ENCODE results near the gene SNRNP48. TPM values are rescaled to one million over a fixed set of nuclear protein-coding genes. Genes with fewer than 3 reads are reported as not detected.

SNRNP48 gene
- polyA plus RNA-seq, 1 donor: 15.1 TPM

DNA sequence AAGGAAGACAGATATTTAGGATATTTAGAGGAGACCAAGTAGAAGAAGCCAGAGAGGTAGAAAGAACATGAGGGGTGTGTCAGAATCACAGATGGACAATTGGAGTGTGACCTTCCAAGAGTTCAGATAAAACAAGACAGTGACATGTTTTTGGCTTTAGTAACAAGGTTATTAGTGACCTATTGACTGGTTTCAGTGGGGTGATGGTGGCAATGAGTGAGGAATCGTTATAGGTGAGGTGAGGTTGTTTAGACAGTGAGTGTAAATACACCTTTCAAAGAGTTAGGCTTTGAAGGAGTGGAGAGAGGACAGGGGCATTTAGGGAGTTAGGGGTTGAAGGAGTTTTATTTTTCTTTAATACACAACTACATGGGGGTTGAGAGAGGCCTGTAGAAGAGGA, 3.2 kb downstream of the SNRNP48 start:
- DNase-seq (ENCODE audit: low read depth): no peak

DNA sequence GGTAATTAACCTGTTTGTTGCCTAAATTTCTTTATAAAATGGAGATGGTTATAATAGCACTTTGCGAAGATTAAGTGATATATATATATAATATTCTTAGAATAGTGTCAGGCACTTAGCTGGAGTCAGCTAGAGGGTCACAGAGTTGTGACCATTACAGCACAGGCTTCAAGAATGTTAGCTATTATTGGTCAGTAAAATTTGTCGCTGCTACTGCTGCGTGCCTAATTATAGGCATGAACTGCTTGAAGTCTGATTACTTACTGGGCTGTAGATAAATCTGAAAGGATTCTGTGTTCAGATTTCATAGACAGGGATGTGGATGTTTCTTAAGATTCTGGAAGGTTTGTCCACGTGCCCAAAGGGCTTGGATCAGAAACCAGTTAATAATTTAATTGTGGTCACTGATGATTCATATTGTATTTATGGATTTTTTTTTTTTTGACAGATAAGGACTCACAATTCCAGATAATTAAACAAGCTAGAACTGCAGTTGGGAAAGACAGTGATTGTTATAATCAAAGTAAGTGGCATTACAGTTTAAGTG, 4.7 kb downstream of the SNRNP48 start:
- no peak for DNase-seq (ENCODE audit: low read depth)

DNA sequence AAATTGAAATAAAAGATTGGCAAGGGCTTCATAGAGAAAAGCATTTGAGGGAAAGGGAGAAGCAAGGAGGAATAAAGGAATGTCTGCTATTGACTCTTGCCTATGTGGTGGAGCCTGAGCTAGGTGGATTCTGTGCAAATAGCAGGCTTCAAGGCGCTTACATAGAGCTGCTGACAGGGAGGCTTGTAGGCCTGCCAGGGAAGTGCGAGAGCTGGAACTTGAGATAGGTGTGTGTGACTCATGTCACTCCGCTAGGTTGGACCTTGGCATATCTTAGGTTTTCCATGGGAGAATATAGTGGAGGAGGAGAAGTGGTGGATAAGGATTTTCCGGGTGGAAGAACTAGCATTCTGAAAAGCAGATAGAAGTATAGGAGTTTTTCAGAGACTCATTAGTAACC, 14.0 kb downstream of the SNRNP48 start:
- DNase-seq (ENCODE audit: low read depth): no peak

- DNase-seq (ENCODE audit: low read depth): no peak
These were observed 14.5 kb downstream of the SNRNP48 start for GRCh38 chr6:7604506-7604905.

- peak; percentile 48 for DNase-seq (ENCODE audit: low read depth)
These were observed 25.8 kb downstream of the SNRNP48 start for GRCh38 chr6:7615611-7616383.

DNA sequence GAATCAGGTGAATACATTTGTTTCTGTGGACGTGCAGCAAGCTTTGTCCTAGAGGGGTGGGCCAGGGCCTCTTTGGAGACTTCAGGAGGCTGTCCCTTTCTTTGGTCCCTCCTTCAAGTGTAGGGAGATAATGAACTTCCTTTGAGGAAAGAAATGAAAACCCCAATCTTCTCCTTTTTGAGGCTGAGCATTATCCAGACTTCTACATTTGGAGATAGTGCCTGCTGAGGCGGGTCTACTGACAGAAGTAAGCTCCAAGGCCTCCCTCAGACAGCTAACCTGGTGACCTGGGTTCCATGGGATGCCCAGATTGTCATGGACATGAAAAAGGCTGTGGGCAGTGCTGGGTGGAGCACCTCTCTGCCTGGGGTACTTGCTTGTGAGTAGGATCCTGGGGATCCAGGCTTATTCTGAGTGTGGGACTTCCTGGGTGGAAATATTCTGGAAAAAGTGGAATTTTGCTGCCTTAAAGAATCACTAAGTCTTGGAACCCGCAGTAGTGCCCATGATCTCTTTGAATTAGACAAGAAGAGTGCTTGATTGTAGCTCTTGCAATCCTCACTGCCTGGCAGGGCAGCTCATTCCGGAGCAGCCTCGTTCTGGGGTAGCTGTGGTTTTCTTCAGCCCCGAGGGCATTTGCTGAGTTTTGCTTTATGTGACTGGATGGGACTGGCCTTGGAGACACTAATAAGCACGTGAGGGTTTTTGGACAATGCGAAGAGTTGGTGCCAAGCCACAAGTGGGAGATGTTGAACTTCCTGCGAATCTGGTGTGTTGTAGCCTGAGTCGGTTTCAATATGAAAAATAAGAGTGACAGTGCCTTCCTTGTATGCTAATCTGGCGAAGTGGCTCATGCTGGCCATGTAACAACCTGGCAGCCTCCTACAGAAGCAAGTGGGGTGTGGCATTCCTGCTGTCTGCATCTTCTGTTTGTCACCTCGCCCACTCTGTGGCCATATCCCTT, 28.1 kb downstream of the SNRNP48 start:
- DNase-seq (ENCODE audit: low read depth): no peak

DNA sequence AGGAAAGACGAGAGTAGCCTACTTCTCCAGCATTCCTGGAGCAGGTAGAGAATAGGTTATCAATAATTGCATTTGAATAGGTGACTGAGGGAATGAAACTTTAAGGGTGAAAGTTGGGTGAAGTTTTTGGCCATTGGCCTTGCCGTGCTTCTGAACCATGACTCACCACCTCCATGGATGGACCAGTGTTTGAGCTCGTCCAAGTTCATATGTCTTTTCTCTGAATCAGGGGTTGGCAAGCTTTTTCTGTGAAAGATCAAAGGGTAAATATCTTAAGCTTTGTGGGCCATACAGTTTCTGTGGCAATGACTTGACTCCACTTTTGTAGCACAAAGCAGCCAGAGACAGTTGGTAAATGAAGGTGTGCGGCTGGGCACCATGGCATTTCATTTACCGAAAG, 31.8 kb downstream of the SNRNP48 start:
- no peak for DNase-seq (ENCODE audit: low read depth)

- no peak for DNase-seq (ENCODE audit: low read depth)
These were observed 35.1 kb downstream of the SNRNP48 start for GRCh38 chr6:7624796-7625710.

DNA sequence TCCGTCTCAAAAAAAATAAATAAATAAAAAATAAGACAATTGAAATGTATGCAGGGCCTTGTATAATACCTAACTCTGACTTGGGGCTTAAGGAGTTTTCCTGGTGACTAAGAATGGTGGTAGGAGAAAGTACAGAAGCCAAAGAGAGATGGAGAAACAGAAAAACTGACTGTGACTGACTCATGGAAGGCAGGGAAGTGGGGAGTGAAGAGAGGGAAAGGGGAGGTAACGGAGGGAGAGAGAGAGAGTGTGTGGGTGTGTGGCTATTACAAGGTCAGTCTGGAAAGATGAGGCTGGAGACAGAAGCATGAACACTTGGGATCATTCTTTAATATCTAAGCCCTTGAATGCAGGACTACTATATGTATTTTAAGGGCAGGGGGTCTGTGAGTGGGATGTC, 38.5 kb downstream of the SNRNP48 start:
- peak; percentile 20 for DNase-seq (ENCODE audit: low read depth)

GRCh38 chr6:7628909-7629308, 38.9 kb downstream of the SNRNP48 start:
- peak; percentile 86 for DNase-seq (ENCODE audit: low read depth)

- no peak for DNase-seq (ENCODE audit: low read depth)
These were observed 39.3 kb downstream of the SNRNP48 start for GRCh38 chr6:7629321-7629720.

GRCh38 chr6:7630792-7631191, 40.8 kb downstream of the SNRNP48 start:
- no peak for DNase-seq (ENCODE audit: low read depth)

GRCh38 chr6:7631466-7631865, 41.5 kb downstream of the SNRNP48 start:
- no peak for DNase-seq (ENCODE audit: low read depth)

GRCh38 chr6:7632501-7633290, 42.7 kb downstream of the SNRNP48 start:
- DNase-seq (ENCODE audit: low read depth): no peak

DNA sequence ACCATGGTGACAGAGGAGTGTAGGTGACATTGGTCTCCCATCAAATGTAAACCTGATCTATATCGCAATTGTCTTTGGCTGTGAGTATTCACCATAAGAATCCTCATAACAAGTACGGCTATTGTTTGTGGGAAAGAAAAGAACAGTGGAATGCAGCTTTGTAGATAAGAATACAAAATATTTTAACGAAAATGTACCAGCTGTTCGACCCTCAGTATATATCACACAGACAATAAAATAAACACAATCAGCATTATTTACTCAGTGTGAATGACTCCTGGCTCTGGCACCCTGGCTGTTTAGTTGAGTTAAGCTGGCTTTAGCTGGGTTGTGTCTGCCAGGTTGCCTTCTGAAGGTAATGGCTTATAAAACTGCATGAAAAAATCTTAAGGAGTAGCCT, 43.4 kb downstream of the SNRNP48 start:
- no peak for DNase-seq (ENCODE audit: low read depth)

DNA sequence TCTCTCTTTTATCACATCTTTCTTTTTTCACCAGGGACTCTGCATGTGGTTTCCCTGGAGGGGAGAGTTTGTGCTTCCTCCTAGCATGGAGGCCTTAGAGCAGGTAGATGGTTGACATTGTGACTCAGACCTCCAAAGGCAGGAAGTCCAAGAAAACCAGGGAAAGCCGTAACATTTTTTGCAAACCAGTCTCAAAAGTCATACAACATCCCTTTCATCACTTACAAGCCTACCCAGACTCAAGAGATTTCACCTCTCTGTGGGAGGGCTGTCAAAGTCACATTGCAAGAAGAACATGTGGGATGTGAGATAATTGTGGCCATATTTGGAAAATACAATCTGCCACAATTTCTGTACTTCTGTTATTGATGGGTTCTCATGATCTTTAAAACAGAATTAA, 46.2 kb downstream of the SNRNP48 start:
- no peak for DNase-seq (ENCODE audit: low read depth)

DNA sequence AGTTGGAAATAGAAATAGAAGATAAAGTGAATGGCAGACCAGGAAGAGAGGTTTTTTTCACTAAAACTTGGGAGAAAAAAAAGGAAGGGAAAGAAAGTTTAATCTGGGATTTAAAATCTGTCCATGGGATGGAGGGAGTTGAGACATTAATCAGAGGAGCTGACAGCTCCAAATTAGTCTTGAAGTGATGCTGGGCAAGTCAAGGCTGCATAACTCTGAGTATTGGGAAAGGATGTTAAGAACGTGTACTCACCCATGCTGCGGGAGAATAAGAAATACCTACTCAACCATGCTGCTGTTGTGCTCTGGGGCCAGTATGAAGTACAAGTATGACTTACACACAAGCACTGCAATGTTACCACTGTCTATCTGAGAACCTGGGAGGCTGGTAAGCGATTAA, 47.5 kb downstream of the SNRNP48 start:
- DNase-seq (ENCODE audit: low read depth): no peak

DNA sequence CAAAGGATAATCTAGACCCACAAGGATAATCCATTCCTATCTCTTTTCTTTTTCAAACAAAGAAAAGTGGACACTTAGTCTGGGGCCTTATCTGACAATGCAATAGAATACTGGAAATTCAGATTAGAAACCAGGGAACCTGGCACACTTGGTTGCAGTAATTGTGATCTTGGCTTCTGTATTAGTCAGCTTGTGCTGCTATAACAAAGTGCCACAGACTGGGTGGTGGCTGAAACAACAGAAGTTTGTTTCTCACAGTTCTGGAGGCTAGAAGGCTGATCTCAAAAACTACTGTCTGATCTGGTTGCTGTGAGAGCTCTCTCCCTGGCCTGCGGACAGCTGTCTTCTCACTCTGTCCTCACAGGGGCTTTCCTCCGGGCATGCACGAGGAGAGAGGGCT, 49.4 kb downstream of the SNRNP48 start:
- no peak for DNase-seq (ENCODE audit: low read depth)

DNA sequence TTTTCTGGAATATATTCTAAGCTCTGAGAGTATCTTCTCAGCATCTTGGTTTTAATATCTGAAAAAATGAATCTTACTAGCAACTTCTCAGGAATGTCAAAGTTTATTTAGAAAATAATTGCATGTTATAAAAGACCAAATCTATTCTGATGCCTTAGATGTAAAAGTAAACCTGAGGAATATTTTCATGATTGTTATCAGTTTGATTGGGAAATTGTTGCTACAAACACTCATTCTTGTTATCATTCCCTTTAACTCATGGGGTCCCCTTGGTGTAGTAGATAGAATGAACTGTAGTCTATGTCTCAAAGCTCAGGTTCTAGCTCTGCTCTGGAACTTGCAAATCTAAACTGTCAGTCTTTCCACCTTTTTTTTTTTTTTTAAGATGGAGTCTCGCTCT, 50.0 kb downstream of the SNRNP48 start:
- DNase-seq (ENCODE audit: low read depth): no peak
